NCI-H2081 treated with DMSO at 0.1 percent for 48 hours (cell line): ENCODE results near the gene PRM2.

Source experiments
- DNase-seq: peaks from one replicate; lab custom pipeline; 2025; lab: John Stamatoyannopoulos, UW

PRM2 gene

GRCh38 chr16:11225677-11226549 is 50.4 kb downstream of the PRM2 start:
- no peak for DNase-seq
